HCT116 (cell line): ENCODE data around the gene ERVH48-1. TPM values are rescaled to one million over a fixed set of nuclear protein-coding genes. Genes with fewer than 3 reads are reported as not detected.
"Not testable (repeated sequence)": the region's sequence is repeated elsewhere in the genome, so short reads cannot be mapped to it uniquely, and the experiment has no call there.

Source experiments
- ATAC-seq: fragments of 200-7000 bp; cut with Tn5 transposase; 2 replicates; pipeline ENCODE4 v1.9.1; 2020; ENCODE audit warnings: mild to moderate bottlenecking, moderate library complexity
- BruUV-seq: library from RNA; stranded (reverse); fragments of 400-500 nt; replicated peaks from 2 replicates; lab custom pipeline; 2021; lab: Mats Ljungman, UMichigan
- CTCF ChIA-PET: fragments of 300-600 bp; sonication (Branson Sonifier 250); formaldehyde crosslinking; loops from one replicate; lab custom pipeline; 2021; ENCODE audit warnings: antibody characterized with exemption; lab: Charles Lee
- POLR2A ChIA-PET: fragments of 300-600, 350-600 bp; sonication (Branson Sonifier 250); formaldehyde crosslinking; loops from one replicate; lab custom pipeline; 2021; ENCODE audit warnings: antibody characterized with exemption; lab: Charles Lee
- RAD21 ChIA-PET, 2 experiments: fragments of 300-600 bp; sonication (Branson Sonifier 250); formaldehyde crosslinking; loops; one replicate each; lab custom pipeline; 2023; ENCODE audit warnings: low total read pairs in 2 of 2; ENCODE audit not compliant: uncharacterized antibody in 2 of 2, unreplicated experiment in 2 of 2, low non-redundant PET in 1 of 2; lab: Charles Lee
- DNase-seq: peaks from one replicate; pipeline ENCODE4 v3.0.0-alpha.2; 2010; ENCODE audit warnings: low read depth, low spot score
- H2AFZ ChIP-seq: fragments of 200-600 bp; shearing (Covaris generic), sonication (generic); 2 replicates; pipeline ENCODE4 v1.6.1; 2017; ENCODE audit warnings: low read depth, mixed run types, mixed read lengths, antibody characterized with exemption, low read length; ENCODE audit not compliant: poor library complexity, severe bottlenecking
- H3K27ac ChIP-seq: 2 replicates; pipeline ENCODE4 v1.5.1; 2012; ENCODE audit warnings: low read depth, low read length
- H3K27me3 ChIP-seq: fragments of 200-600 bp; sonication (generic); 2 replicates; pipeline ENCODE4 v1.6.1; 2016; ENCODE audit warnings: mixed run types, low read length, mixed read lengths; ENCODE audit not compliant: insufficient read depth
- H3K36me3 ChIP-seq, 2 experiments: fragments of 200-500 bp in 1 of 2; fragments of 200-600 bp in 1 of 2; sonication (Bioruptor generic) in 1 of 2; sonication (generic) in 1 of 2; 2 replicates each; pipeline versions ENCODE4 v1.5.1 to v1.6.1; 2014 to 2016; ENCODE audit warnings: low read length in 2 of 2, inconsistent platforms in 1 of 2, mixed read lengths in 1 of 2, mixed run types in 1 of 2; ENCODE audit not compliant: insufficient read depth in 2 of 2, control insufficient read depth in 1 of 2
- H3K4me1 ChIP-seq, 2 experiments: fragments of 200-600 bp in 1 of 2; sonication (generic) in 1 of 2; 2 replicates each; pipeline versions ENCODE4 v1.5.1 to v1.6.1; 2012 to 2017; ENCODE audit warnings: low read length in 2 of 2, inconsistent platforms in 1 of 2, mild to moderate bottlenecking in 1 of 2, mixed read lengths in 1 of 2, mixed run types in 1 of 2, moderate library complexity in 1 of 2; ENCODE audit not compliant: insufficient read depth in 2 of 2, control insufficient read depth in 1 of 2
- H3K4me2 ChIP-seq: fragments of 200-600 bp; sonication (generic); 2 replicates; pipeline ENCODE4 v1.6.1; 2017; ENCODE audit warnings: mixed run types, low read length, mixed read lengths
- H3K4me3 ChIP-seq, 2 experiments: fragments of 200-600 bp in 1 of 2; sonication (generic) in 1 of 2; replicated peaks in 1 of 2; 2 replicates each; pipeline ENCODE4 v1.5.1; 2011 to 2016; ENCODE audit warnings: low read length in 2 of 2, control low read depth in 1 of 2, low read depth in 1 of 2, mild to moderate bottlenecking in 1 of 2, mixed read lengths in 1 of 2, mixed run types in 1 of 2
- H3K79me2 ChIP-seq: fragments of 200-600 bp; sonication (generic); 2 replicates; pipeline ENCODE4 v1.6.1; 2017; ENCODE audit warnings: mild to moderate bottlenecking, mixed run types, low read length, moderate library complexity, mixed read lengths; ENCODE audit not compliant: insufficient read depth
- H3K9ac ChIP-seq: fragments of 200-600 bp; sonication (generic); 2 replicates; pipeline ENCODE4 v1.6.1; 2016; ENCODE audit warnings: low read length, mixed read lengths
- H3K9me2 ChIP-seq: fragments of 200-600 bp; sonication (generic), shearing (Covaris generic); 2 replicates; pipeline ENCODE4 v1.6.1; 2017; ENCODE audit warnings: mixed run types, mild to moderate bottlenecking, moderate library complexity; ENCODE audit not compliant: insufficient read depth
- H3K9me3 ChIP-seq, 2 experiments: fragments of 200-500 bp in 1 of 2; fragments of 200-600 bp in 1 of 2; sonication (Bioruptor generic) in 1 of 2; sonication (generic) in 1 of 2; 2 replicates each; pipeline ENCODE4 v1.6.1; 2014 to 2017; ENCODE audit warnings: low read length in 2 of 2, mixed read lengths in 2 of 2, inconsistent platforms in 1 of 2, low read depth in 1 of 2, mild to moderate bottlenecking in 1 of 2, mixed run types in 1 of 2, moderate library complexity in 1 of 2; ENCODE audit not compliant: control insufficient read depth in 1 of 2, insufficient read depth in 1 of 2
- H4K20me1 ChIP-seq: fragments of 200-600 bp; sonication (generic), shearing (Covaris generic); 2 replicates; pipeline ENCODE4 v1.6.1; 2017; ENCODE audit warnings: mixed run types, mild to moderate bottlenecking, moderate library complexity; ENCODE audit not compliant: insufficient read depth
- EZH2 ChIP-seq: fragments of 200-600 bp; sonication (generic); IDR thresholded peaks from 2 replicates; pipeline ENCODE4 v1.6.1; 2017; ENCODE audit warnings: antibody characterized with exemption, mixed run types
- ZNF274 ChIP-seq: fragments of 200-500 bp; sonication (Bioruptor generic); IDR thresholded peaks from 2 replicates; pipeline ENCODE4 v1.6.1; 2014; ENCODE audit warnings: mild to moderate bottlenecking, low read depth, low read length, inconsistent platforms
- intact Hi-C: fragments of 100-400 bp; cut with micrococcal nuclease; formaldehyde crosslinking; loops from 2 replicates; pipeline ENCODE4 v1.10.0; 2022
- total RNA-seq: library from RNA; stranded (reverse); gene quantifications from one replicate; pipeline ENCODE4 v1.2.1, GENCODE V29; 2021; ENCODE audit not compliant: unreplicated experiment
- TF ChIP-seq, protein P1 (sequence below): IDR thresholded peaks from 2 replicates; pipeline ENCODE4 v1.6.1; 2012

ERVH48-1 gene
- total RNA-seq, 1 experiment from 2014 or later: not detected

DNA sequence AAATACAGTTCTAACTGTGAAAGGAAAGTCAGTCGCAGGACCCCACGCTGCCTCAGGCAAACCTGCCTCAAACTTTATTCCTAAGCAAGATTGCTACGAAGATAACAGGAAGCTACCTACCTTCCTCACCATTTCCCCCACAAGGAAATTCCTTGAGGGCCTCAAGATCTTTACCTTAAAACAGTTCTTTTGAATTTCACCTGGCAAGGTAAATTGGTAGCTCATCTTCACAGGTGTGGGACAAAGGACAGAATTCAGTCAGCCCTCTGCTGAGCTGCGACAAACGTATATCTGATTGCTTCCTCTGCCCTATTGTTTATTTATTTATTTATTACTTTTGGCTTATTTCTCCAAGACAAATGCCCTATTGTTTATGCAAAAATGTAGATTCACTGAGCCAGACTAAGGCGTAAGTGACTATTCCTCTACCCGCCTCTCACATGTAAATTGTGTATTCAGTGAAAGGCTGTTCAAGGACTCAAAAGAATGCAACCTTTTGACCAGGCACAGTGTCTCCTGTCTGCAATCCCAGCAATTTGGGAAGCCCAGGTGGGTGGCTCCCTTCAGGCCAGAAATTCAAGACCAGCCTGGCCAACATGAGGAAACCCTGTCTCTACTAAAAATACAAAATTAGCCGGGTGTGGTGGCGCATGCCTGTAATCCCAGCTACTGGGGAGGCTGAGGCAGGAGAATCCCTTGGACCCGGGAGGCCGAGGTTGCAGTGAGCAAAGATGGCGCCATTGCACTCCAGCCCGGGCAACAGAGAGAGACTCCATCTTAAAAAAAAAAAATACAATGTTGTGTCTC lies 31.6 kb upstream of the ERVH48-1 start:
- RAD21 ChIA-PET: no interaction called here
- peaks cover 32 to 34% of the 10 kb centered on the region in 2 experiments for H3K4me1 ChIP-seq
- no peaks in the 10 kb centered on the region for H3K9me3 ChIP-seq
- DNase-seq: no peak
- peak overlapping the region; percentile 31 for H2AFZ ChIP-seq
- H3K36me3 ChIP-seq: no peaks in the 10 kb centered on the region
- no peaks in the 10 kb centered on the region for H3K79me2 ChIP-seq
- no peak for TF ChIP-seq EZH2
- TF ChIP-seq, protein P1, sequence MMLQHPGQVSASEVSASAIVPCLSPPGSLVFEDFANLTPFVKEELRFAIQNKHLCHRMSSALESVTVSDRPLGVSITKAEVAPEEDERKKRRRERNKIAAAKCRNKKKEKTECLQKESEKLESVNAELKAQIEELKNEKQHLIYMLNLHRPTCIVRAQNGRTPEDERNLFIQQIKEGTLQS: no peak
- TF ChIP-seq ZNF274: no peak
- TF ChIP-seq, all 23 proteins: peak for 0
- peak overlapping the region; percentile 45; the same call in 1 of the 2 replicates for H3K9ac ChIP-seq
- peak overlapping the region; percentile 91 for H3K27ac ChIP-seq
- no peaks in the 10 kb centered on the region for H3K27me3 ChIP-seq
- no peak overlapping the region; a peak in 1 of 4 replicates for H3K4me3 ChIP-seq
- ChIA-PET POLR2A (interaction anchor here (1.5 kb wide), 1 partner anchor 17 kb away, joined by 7 read pairs; the partner anchor contains the start of gene PKNOX1), CTCF (interaction anchor here (1.0 kb wide), 1 partner anchor 11 kb away, joined by 4 read pairs; no protein-coding TSS in a partner anchor)
- intact Hi-C loops: no loop called here
- H3K4me2 ChIP-seq: peak overlapping the region; percentile 70
- no peaks in the 10 kb centered on the region for H3K9me2 ChIP-seq
- no peak for ATAC-seq
- BruUV-seq: no TSS peak
- no peaks in the 10 kb centered on the region for H4K20me1 ChIP-seq

DNA sequence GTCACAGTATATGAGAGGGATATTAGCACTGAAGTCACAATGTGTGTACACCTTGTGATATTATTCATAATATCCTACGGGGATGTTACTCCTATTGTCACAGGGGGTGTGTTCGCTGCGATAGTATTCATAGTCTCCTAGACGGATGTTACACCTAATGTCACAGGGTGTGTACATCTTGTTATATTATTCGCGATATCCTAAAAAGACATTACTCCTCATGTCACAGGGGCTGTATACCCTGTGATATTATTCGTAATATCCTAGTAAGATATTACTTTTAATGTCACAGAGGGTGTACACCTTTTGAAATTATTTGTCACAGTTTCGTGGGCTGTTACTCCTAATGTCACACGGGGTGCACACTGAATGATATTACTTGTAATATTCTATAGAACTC lies 25.8 kb upstream of the ERVH48-1 start:
- H3K36me3 ChIP-seq, H3K27ac ChIP-seq, ATAC-seq, BruUV-seq, intact Hi-C loops, POLR2A ChIA-PET, H3K4me2 ChIP-seq, RAD21 ChIA-PET, H3K4me3 ChIP-seq, DNase-seq, H3K79me2 ChIP-seq, H3K9me3 ChIP-seq, H4K20me1 ChIP-seq, H2AFZ ChIP-seq, H3K27me3 ChIP-seq, H3K9ac ChIP-seq, CTCF ChIA-PET, H3K9me2 ChIP-seq: not testable (repeated sequence)
- peaks cover 17 to 18% of the 10 kb centered on the region in 2 experiments for H3K4me1 ChIP-seq

DNA sequence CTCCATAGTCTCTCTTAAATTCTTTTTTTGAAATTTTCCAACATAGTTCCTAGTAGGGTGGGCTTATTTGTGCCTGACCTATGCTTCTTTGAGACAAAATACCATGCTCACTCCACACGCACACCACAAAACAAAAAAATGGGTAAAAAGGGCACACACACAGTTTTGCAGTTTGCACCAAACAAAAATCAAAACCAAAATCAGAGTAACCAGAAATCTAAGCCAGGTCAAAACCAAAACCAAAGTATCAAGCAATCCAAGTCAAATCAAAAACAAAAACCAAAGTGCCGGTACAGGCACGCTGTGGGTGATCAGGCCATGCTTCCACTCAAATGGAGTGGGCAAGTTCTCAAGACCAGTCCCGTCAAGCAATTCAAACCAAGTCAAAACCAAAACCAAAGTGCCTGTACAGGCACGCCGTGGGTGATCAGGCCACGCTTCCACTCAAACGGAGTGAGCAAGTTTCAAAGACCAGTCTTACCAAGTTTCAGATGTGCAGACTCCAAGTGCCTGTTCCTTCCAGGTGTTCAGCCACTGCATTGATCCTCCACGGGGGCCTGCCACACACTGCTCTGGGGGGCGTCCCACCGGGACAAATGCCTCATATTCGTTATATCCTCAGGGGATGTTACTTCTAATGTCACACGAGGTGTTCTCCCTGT lies 23.8 kb upstream of the ERVH48-1 start:
- CTCF ChIA-PET, POLR2A ChIA-PET, H3K36me3 ChIP-seq, H3K4me2 ChIP-seq, H3K27ac ChIP-seq, RAD21 ChIA-PET, H4K20me1 ChIP-seq, H3K9me2 ChIP-seq, H3K4me1 ChIP-seq, BruUV-seq, ATAC-seq, H3K9me3 ChIP-seq, H3K27me3 ChIP-seq, H3K9ac ChIP-seq, DNase-seq, H2AFZ ChIP-seq, H3K79me2 ChIP-seq, intact Hi-C loops, H3K4me3 ChIP-seq: not testable (repeated sequence)
